Esophagus muscularis mucosa (tissue), 4 donors: ENCODE measurements around the gene EPAS1.

Source experiments
- EP300 ChIP-seq: sonication (generic); formaldehyde crosslinking; IDR thresholded peaks from one replicate; pipeline ENCODE4 v1.6.1; 2017; ENCODE audit warnings: antibody characterized with exemption
- POLR2A ChIP-seq: fragments of 450-650 bp; IDR thresholded peaks from one replicate; pipeline ENCODE4 v1.6.1; 2017; ENCODE audit warnings: antibody characterized with exemption, moderate library complexity, mild to moderate bottlenecking, low read depth
- POLR2AphosphoS5 ChIP-seq, 2 donors: sonication (generic); formaldehyde crosslinking; IDR thresholded peaks; one replicate each; pipeline ENCODE4 v1.6.1; 2017; ENCODE audit warnings: antibody characterized with exemption in 2 of 2
- TF ChIP-seq, protein P1 (sequence below), 3 experiments: fragments of 200-600 bp in 2 of 3; fragments of 450-650 bp in 1 of 3; sonication (generic) in 2 of 3; IDR thresholded peaks; one replicate each; pipeline ENCODE4 v1.5.1; 2017 to 2019; ENCODE audit warnings: antibody characterized with exemption in 3 of 3, mild to moderate bottlenecking in 2 of 3, moderate library complexity in 1 of 3

DNA sequence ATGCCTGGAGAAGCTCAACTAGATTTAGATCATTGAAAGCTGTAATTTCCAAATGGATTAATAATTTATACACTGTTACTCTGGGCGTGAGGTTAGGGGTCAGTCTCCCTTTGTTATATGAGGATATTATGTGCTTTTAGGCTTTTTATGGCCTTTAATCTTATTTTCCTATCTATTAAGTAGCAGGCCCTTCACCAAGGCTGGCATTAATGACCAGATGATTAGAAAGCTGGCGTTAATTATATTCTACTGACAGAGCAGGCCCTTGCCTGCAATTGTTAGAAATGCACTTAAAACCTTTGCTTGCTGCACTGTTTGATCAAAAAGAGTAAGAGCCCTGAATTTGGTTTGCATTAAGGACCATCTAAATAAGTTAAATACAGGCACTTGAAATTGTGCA, 75.3 kb downstream of the EPAS1 start:
- TF ChIP-seq, protein P1, sequence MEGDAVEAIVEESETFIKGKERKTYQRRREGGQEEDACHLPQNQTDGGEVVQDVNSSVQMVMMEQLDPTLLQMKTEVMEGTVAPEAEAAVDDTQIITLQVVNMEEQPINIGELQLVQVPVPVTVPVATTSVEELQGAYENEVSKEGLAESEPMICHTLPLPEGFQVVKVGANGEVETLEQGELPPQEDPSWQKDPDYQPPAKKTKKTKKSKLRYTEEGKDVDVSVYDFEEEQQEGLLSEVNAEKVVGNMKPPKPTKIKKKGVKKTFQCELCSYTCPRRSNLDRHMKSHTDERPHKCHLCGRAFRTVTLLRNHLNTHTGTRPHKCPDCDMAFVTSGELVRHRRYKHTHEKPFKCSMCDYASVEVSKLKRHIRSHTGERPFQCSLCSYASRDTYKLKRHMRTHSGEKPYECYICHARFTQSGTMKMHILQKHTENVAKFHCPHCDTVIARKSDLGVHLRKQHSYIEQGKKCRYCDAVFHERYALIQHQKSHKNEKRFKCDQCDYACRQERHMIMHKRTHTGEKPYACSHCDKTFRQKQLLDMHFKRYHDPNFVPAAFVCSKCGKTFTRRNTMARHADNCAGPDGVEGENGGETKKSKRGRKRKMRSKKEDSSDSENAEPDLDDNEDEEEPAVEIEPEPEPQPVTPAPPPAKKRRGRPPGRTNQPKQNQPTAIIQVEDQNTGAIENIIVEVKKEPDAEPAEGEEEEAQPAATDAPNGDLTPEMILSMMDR (IDR thresholded peaks at IDR 0.05): no peak
- no peak for TF ChIP-seq POLR2A
- no peak for TF ChIP-seq POLR2AphosphoS5 (IDR thresholded peaks at IDR 0.05)
- no peak for TF ChIP-seq EP300
